ENCODE data around the gene CLIC5. TPM values are rescaled to one million over a fixed set of nuclear protein-coding genes. Genes with fewer than 3 reads are reported as not detected.

CLIC5 gene
- total RNA-seq, 1 experiment from 2014 or later: not detected

- Mint-ChIP-seq H3K9me3 (ENCODE audit: unreplicated experiment) (no peaks in the 10 kb centered on the region), H3K27ac (ENCODE audit: low read depth, unreplicated experiment) (no peak overlapping the region), H3K4me1 (ENCODE audit: insufficient read depth, unreplicated experiment) (no peaks in the 10 kb centered on the region), H3K4me3 (ENCODE audit: unreplicated experiment) (no peak overlapping the region), H3K36me3 (ENCODE audit: insufficient read depth, unreplicated experiment) (no peaks in the 10 kb centered on the region), H3K27me3 (ENCODE audit: insufficient read depth, unreplicated experiment) (peaks cover 43% of the 10 kb centered on the region)
- intact Hi-C loops (cut with micrococcal nuclease): no loop called here
- BruUV-seq (replicated peaks): no TSS peak
- DNase-seq (ENCODE audit: unreplicated experiment): no peak
- ChIA-PET CTCF (interaction anchor here (1.3 kb wide), 1 partner anchor 477 kb away, joined by 4 read pairs; no protein-coding TSS in a partner anchor), POLR2A (interaction anchor here (0.7 kb wide), 1 partner anchor 26 kb away, joined by 3 read pairs; no protein-coding TSS in a partner anchor)
- no peak for TF ChIP-seq CTCF (IDR thresholded peaks at IDR 0.05; ENCODE audit: unreplicated experiment)
Measured at GRCh38 chr6:45933855-45934254, 81.8 kb downstream of the CLIC5 start.

- TF ChIP-seq CTCF (IDR thresholded peaks at IDR 0.05; ENCODE audit: unreplicated experiment): no peak
- BruUV-seq (replicated peaks): no TSS peak
- CTCF ChIA-PET: interaction anchor here (0.5 to 2.3 kb wide), 40 partner anchors 9 to 1470 kb away, joined by 3 to 31 read pairs (median 4); no protein-coding TSS in a partner anchor
- no peak for DNase-seq (ENCODE audit: unreplicated experiment)
- Mint-ChIP-seq H3K27ac (ENCODE audit: low read depth, unreplicated experiment) (no peak overlapping the region), H3K27me3 (ENCODE audit: insufficient read depth, unreplicated experiment) (peaks cover 33% of the 10 kb centered on the region), H3K4me1 (ENCODE audit: insufficient read depth, unreplicated experiment) (no peaks in the 10 kb centered on the region), H3K9me3 (ENCODE audit: unreplicated experiment) (no peaks in the 10 kb centered on the region), H3K4me3 (ENCODE audit: unreplicated experiment) (no peak overlapping the region), H3K36me3 (ENCODE audit: insufficient read depth, unreplicated experiment) (no peaks in the 10 kb centered on the region)
- intact Hi-C loops (cut with micrococcal nuclease): no loop called here
- POLR2A ChIA-PET: no interaction called here
Measured at GRCh38 chr6:45931232-45931631, 84.4 kb downstream of the CLIC5 start.

- Mint-ChIP-seq H3K4me3 (ENCODE audit: unreplicated experiment) (no peak overlapping the region), H3K27me3 (ENCODE audit: insufficient read depth, unreplicated experiment) (peaks cover 26% of the 10 kb centered on the region), H3K27ac (ENCODE audit: low read depth, unreplicated experiment) (no peak overlapping the region), H3K36me3 (ENCODE audit: insufficient read depth, unreplicated experiment) (no peaks in the 10 kb centered on the region), H3K4me1 (ENCODE audit: insufficient read depth, unreplicated experiment) (no peaks in the 10 kb centered on the region), H3K9me3 (ENCODE audit: unreplicated experiment) (no peaks in the 10 kb centered on the region)
- no TSS peak for BruUV-seq (replicated peaks)
- CTCF ChIA-PET: interaction anchor here (0.5 to 2.3 kb wide), 50 partner anchors 9 to 1469 kb away, joined by 3 to 31 read pairs (median 4); partner anchors contain the start of gene SUPT3H
- POLR2A ChIA-PET: interaction anchor here (1.0 kb wide), 1 partner anchor 480 kb away, joined by 3 read pairs; no protein-coding TSS in a partner anchor
- intact Hi-C loops (cut with micrococcal nuclease): loop anchor here (1.0 kb wide), 2 partner anchors 160 to 480 kb away; no protein-coding TSS in a partner anchor
- DNase-seq (ENCODE audit: unreplicated experiment): peak; percentile 69
- TF ChIP-seq CTCF (IDR thresholded peaks at IDR 0.05; ENCODE audit: unreplicated experiment): peak; percentile 93
Measured at GRCh38 chr6:45930420-45931040, 85.1 kb downstream of the CLIC5 start.

- CTCF ChIA-PET: interaction anchor here (0.5 to 2.3 kb wide), 26 partner anchors 11 to 1428 kb away, joined by 3 to 31 read pairs (median 4); partner anchors contain the start of gene SUPT3H
- DNase-seq (ENCODE audit: unreplicated experiment): no peak
- POLR2A ChIA-PET: interaction anchor here (1.0 kb wide), 1 partner anchor 481 kb away, joined by 3 read pairs; no protein-coding TSS in a partner anchor
- Mint-ChIP-seq H3K4me3 (ENCODE audit: unreplicated experiment) (no peak overlapping the region), H3K36me3 (ENCODE audit: insufficient read depth, unreplicated experiment) (no peaks in the 10 kb centered on the region), H3K9me3 (ENCODE audit: unreplicated experiment) (no peaks in the 10 kb centered on the region), H3K27me3 (ENCODE audit: insufficient read depth, unreplicated experiment) (peaks cover 17% of the 10 kb centered on the region), H3K4me1 (ENCODE audit: insufficient read depth, unreplicated experiment) (no peaks in the 10 kb centered on the region), H3K27ac (ENCODE audit: low read depth, unreplicated experiment) (no peak overlapping the region)
- TF ChIP-seq CTCF (IDR thresholded peaks at IDR 0.05; ENCODE audit: unreplicated experiment): no peak
- intact Hi-C loops (cut with micrococcal nuclease): loop anchor here (1.0 to 10.0 kb wide), 3 partner anchors 161 to 845 kb away; no protein-coding TSS in a partner anchor
- no TSS peak for BruUV-seq (replicated peaks)
Measured at GRCh38 chr6:45929421-45930361, 86.0 kb downstream of the CLIC5 start.

All from MCF 10A (cell line).